ENCODE measurements around the gene SLC35F4. TPM values are rescaled to one million over a fixed set of nuclear protein-coding genes. Genes with fewer than 3 reads are reported as not detected.

Gene SLC35F4
- total and polyA plus RNA-seq, 4 donors, result not detected

- Histone ChIP-seq H3K4me3 (ENCODE audit: low read length in 2 of 2) (no peak overlapping the region), H3K27ac (ENCODE audit: low read depth in 1 of 2, low read length in 2 of 2) (no peak overlapping the region), H3K9me3 (ENCODE audit: control insufficient read depth, low read length) (peaks cover 5% of the 10 kb centered on the region), H3K4me1 (ENCODE audit: control insufficient read depth in 1 of 2, insufficient read depth in 2 of 2, low read length in 2 of 2) (no peaks in the 10 kb centered on the region), H3K36me3 (ENCODE audit: control insufficient read depth in 1 of 2, insufficient read depth in 2 of 2, low read length in 1 of 2) (no peaks in the 10 kb centered on the region), H3K27me3 (ENCODE audit: control insufficient read depth in 1 of 2, insufficient read depth in 2 of 2, low read length in 1 of 2) (no peaks in the 10 kb centered on the region)
- ATAC-seq (ENCODE audit: low FRiP score) (no peak), DNase-seq (no peak)
- intact Hi-C loops (cut with DNase I), result no loop called here
Measured at GRCh38 chr14:57519043-57519442, 346.8 kb downstream of the SLC35F4 start.

All from aorta (tissue), 5 donors.